ENCODE results near the gene ITGB4.

- TF ChIP-seq CTCF (IDR thresholded peaks at IDR 0.05) (no peak), EP300 (IDR thresholded peaks at IDR 0.05) (no peak)
These were observed 2.1 kb downstream of the ITGB4 start for GRCh38 chr17:75723171-75723930.

Data from ovary (tissue), 3 donors.